Measurements from ENCODE around the gene TSPAN19. TPM values are rescaled to one million over a fixed set of nuclear protein-coding genes. Genes with fewer than 3 reads are reported as not detected.
A peak's percentile ranks its signal among the peaks of the same experiment; 100 is the strongest.

Gene TSPAN19
- total RNA-seq, 2 donors from 2014 or later, result not detected

DNA sequence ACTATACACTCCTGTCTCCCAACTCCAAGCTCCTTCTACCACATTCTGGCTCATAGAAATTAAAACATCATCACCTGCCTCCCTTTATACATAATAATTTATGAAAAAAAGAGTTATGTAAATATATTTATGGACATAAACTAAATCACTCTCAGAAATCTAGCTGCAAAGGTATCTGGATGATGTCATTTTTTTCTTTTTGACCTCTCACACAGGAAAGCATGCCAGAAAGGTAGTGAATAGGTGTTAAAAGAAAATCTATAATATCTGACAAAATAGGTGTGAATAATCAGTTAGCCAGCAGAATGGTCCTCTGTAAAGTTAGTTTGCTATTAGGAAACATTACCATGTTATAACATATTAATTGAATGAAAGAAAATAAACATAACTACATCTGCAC, 7.8 kb upstream of the TSPAN19 start:
- Histone ChIP-seq H3K9me3 (ENCODE audit: control insufficient read depth, low read length) (no peaks in the 10 kb centered on the region), H3K36me3 (ENCODE audit: control insufficient read depth, insufficient read depth, low read length) (no peaks in the 10 kb centered on the region), H3K27me3 (ENCODE audit: control insufficient read depth, insufficient read depth, low read length, poor library complexity, severe bottlenecking) (no peaks in the 10 kb centered on the region), H3K27ac (ENCODE audit: low read depth, low read length) (no peak overlapping the region), H3K9ac (ENCODE audit: extremely low read depth, low read length, poor library complexity, severe bottlenecking) (no peak overlapping the region), H3K4me3 (ENCODE audit: low read length) (no peak overlapping the region), H3K4me1 (ENCODE audit: control insufficient read depth, insufficient read depth, low read length) (no peaks in the 10 kb centered on the region)
- TF ChIP-seq, protein P1, sequence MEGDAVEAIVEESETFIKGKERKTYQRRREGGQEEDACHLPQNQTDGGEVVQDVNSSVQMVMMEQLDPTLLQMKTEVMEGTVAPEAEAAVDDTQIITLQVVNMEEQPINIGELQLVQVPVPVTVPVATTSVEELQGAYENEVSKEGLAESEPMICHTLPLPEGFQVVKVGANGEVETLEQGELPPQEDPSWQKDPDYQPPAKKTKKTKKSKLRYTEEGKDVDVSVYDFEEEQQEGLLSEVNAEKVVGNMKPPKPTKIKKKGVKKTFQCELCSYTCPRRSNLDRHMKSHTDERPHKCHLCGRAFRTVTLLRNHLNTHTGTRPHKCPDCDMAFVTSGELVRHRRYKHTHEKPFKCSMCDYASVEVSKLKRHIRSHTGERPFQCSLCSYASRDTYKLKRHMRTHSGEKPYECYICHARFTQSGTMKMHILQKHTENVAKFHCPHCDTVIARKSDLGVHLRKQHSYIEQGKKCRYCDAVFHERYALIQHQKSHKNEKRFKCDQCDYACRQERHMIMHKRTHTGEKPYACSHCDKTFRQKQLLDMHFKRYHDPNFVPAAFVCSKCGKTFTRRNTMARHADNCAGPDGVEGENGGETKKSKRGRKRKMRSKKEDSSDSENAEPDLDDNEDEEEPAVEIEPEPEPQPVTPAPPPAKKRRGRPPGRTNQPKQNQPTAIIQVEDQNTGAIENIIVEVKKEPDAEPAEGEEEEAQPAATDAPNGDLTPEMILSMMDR (conservative IDR thresholded peaks at IDR 0.05), result no peak
- no peaks in the 10 kb centered on the region for H3K27me3 Mint-ChIP-seq (ENCODE audit: insufficient read depth)
- no peaks in the 10 kb centered on the region for H3K36me3 Mint-ChIP-seq (ENCODE audit: low read depth)
- no peaks in the 10 kb centered on the region for H3K9me3 Mint-ChIP-seq
- H3K27ac Mint-ChIP-seq, result no peak overlapping the region
- no peak for DNase-seq
- H3K4me3 Mint-ChIP-seq, result no peak overlapping the region
- H3K4me1 Mint-ChIP-seq, result no peaks in the 10 kb centered on the region

DNA sequence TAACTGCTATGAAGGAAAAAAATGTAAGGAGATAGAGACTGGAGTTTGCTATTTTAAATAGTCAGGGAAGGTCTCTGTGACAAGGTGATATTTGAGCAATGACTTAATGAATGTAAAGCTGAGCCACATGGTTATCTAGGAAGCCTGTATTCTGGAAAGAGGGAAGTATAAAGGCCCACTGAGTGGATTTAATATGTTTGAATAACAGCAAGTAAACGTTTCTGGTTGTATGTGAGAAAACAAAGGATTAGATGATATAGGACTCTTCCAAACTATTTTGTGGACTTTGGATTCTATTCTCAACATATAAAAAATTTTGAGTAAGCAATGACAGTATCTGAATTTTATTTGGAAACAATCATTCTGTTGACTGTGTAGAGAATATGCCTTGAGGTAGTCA, 5.3 kb upstream of the TSPAN19 start:
- Mint-ChIP-seq H3K36me3 (ENCODE audit: low read depth) (no peaks in the 10 kb centered on the region), H3K9me3 (no peaks in the 10 kb centered on the region), H3K4me3 (no peak overlapping the region), H3K27ac (no peak overlapping the region), H3K27me3 (ENCODE audit: insufficient read depth) (no peaks in the 10 kb centered on the region), H3K4me1 (no peaks in the 10 kb centered on the region)
- TF ChIP-seq, protein P1 (conservative IDR thresholded peaks at IDR 0.05), result no peak
- no peaks in the 10 kb centered on the region for H3K9me3 ChIP-seq (ENCODE audit: control insufficient read depth, low read length)
- no peaks in the 10 kb centered on the region for H3K36me3 ChIP-seq (ENCODE audit: control insufficient read depth, insufficient read depth, low read length)
- DNase-seq, result no peak
- H3K4me1 ChIP-seq (ENCODE audit: control insufficient read depth, insufficient read depth, low read length), result no peaks in the 10 kb centered on the region
- H3K9ac ChIP-seq (ENCODE audit: extremely low read depth, low read length, poor library complexity, severe bottlenecking), result no peak overlapping the region
- H3K4me3 ChIP-seq (ENCODE audit: low read length), result no peak overlapping the region
- H3K27me3 ChIP-seq (ENCODE audit: control insufficient read depth, insufficient read depth, low read length, poor library complexity, severe bottlenecking), result no peaks in the 10 kb centered on the region
- no peak overlapping the region for H3K27ac ChIP-seq (ENCODE audit: low read depth, low read length)
- 60% methylated on average over 1 of the region's 1 CpG; no CpG with 5 or more reads in 1 of the 2 experiments for WGBS, 2 experiments (ENCODE audit: insufficient coverage in 1 of 2, insufficient read length in 1 of 2)

DNA sequence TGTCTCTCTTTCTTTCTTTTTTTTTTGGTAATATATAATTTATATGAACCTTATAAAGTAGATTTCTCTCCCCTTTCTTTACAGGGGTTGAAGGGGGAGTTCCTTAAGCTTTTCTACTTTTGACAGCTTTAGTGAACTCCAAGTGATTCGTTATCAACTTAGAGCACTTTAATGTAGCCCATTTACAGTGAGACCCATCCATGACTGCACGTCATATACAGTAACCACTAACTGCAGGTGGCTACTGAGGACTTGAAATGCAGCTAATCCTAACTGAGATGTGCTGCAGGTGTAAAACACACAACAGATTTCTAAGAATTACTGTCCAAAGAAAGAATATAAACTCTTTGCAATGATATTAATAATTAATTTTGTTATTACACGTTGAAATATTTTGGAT, 656 bp upstream of the TSPAN19 start:
- Mint-ChIP-seq H3K36me3 (ENCODE audit: low read depth) (no peaks in the 10 kb centered on the region), H3K4me1 (no peaks in the 10 kb centered on the region), H3K27ac (no peak overlapping the region), H3K9me3 (no peaks in the 10 kb centered on the region), H3K27me3 (ENCODE audit: insufficient read depth) (peaks cover 17% of the 10 kb centered on the region), H3K4me3 (peak overlapping the region; percentile 77)
- Histone ChIP-seq H3K4me1 (ENCODE audit: control insufficient read depth, insufficient read depth, low read length) (no peaks in the 10 kb centered on the region), H3K4me3 (ENCODE audit: low read length) (peak overlapping the region; percentile 87), H3K36me3 (ENCODE audit: control insufficient read depth, insufficient read depth, low read length) (no peaks in the 10 kb centered on the region), H3K9ac (ENCODE audit: extremely low read depth, low read length, poor library complexity, severe bottlenecking) (peak overlapping the region; percentile 81), H3K9me3 (ENCODE audit: control insufficient read depth, low read length) (no peaks in the 10 kb centered on the region), H3K27me3 (ENCODE audit: control insufficient read depth, insufficient read depth, low read length, poor library complexity, severe bottlenecking) (peaks cover 18% of the 10 kb centered on the region), H3K27ac (ENCODE audit: low read depth, low read length) (no peak overlapping the region)
- no peak for DNase-seq
- TF ChIP-seq, protein P1 (conservative IDR thresholded peaks at IDR 0.05), result no peak
- WGBS, 2 experiments (ENCODE audit: insufficient coverage in 1 of 2, insufficient read length in 1 of 2), result 16 to 60% methylated on average over 1 to 2 of the region's 3 CpGs

Data from endodermal cell (in vitro differentiated cells).